Lower leg skin (tissue), 3 donors: ENCODE data around the gene PDLIM1.

Source experiments
- CTCF ChIP-seq, 3 donors: fragments of 450-650 bp; IDR thresholded peaks; one replicate each; pipeline ENCODE4 v1.5.1; 2016; ENCODE audit warnings: antibody characterized with exemption in 3 of 3, mild to moderate bottlenecking in 3 of 3, moderate library complexity in 2 of 3
- POLR2A ChIP-seq, 2 donors: fragments of 450-650 bp; IDR thresholded peaks; one replicate each; pipeline ENCODE4 v1.6.1; 2016 to 2017; ENCODE audit warnings: antibody characterized with exemption in 2 of 2, mild to moderate bottlenecking in 1 of 2, moderate library complexity in 1 of 2

GRCh38 chr10:95214369-95214768 is 76.4 kb downstream of the PDLIM1 start:
- TF ChIP-seq POLR2A (IDR thresholded peaks at IDR 0.05) = no peak
- TF ChIP-seq CTCF (IDR thresholded peaks at IDR 0.05) = no peak
